Measurements from ENCODE around the gene WAS.

WAS gene

DNA sequence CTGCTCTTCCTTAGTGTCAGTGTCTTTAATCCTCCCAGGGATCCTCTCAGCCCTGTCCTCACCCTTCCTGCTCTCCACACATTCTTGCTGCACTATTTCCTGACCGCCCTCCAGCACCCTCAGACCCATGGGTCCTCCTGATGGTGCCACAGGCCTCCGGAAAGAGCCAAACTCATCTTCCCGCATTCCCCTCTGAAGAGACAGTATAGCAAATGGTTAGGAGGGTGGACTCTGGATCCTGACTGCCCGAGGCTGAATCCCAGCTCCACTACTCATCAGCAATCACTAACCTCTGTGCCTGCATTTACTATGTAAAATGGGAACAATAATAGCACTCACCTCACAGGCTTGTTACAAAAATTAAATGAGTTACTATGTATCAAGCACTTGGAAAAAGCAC lies 19.1 kb downstream of the WAS start:
- TF ChIP-seq GATA2 (IDR thresholded peaks at IDR 0.05; ENCODE audit: low read depth, low read length) (no peak), GATA3 (IDR thresholded peaks at IDR 0.05; ENCODE audit: low read depth, low read length) (no peak)

DNA sequence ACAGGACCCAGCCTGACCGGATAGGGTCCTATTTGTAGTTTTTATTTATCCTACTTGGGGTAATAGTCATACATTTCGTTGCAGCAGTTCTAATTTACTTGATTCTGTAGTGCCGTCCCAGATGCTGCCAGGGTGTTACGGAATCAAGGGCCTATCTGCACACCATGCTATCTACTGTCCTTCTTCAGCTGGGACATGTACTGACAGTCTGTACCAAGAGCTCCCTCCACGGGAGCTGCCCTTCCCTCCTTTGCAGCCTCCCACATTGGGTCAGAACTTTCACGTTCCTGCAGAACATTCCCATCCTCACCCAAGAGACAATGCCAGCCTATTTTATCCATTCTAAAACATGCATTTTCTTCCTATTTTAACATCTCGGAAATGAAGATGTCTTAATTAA lies 19.6 kb downstream of the WAS start:
- TF ChIP-seq GATA2 (IDR thresholded peaks at IDR 0.05; ENCODE audit: low read depth, low read length) (no peak), GATA3 (IDR thresholded peaks at IDR 0.05; ENCODE audit: low read depth, low read length) (no peak)

DNA sequence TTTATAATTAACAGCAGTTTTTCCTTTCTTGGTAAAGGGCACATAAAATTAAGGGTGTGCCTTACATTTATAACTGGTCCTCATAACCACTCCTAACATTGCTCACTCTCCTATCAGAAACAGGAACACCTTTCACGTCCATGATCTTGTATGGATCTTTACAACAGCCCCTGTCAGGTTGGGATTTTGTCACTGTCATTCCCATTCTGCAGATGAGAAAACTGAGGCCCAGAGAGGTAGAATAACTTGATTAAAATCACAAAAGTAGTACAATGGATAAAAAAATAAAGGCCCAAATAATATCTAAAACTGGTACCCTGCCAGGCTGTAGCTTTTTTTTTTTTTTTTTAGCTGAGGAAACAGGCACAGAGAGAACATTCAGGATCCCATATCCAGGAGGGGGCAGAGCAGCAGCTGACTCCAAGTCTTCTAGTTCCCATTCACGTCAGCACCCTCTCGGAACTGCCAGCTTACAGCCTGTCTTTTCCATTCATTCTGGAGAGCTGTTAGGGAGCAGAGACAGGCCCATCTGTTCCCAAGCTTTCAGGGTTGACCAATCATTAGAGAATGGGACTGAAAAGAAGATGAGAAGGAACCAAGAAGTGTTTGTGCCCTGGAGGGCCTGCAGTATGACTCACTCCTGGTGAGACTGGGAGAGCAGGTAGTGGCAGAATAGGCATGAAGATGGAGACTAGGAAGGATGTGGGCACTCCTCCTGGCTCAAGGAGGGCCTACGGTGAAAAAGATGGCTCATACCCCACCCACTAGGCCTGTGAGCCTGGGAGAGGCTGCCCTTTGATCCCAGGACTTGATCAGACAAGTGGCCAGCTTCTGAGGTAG lies 20.3 kb downstream of the WAS start:
- TF ChIP-seq GATA2 (IDR thresholded peaks at IDR 0.05; ENCODE audit: low read depth, low read length) (no peak), GATA3 (IDR thresholded peaks at IDR 0.05; ENCODE audit: low read depth, low read length) (no peak)

DNA sequence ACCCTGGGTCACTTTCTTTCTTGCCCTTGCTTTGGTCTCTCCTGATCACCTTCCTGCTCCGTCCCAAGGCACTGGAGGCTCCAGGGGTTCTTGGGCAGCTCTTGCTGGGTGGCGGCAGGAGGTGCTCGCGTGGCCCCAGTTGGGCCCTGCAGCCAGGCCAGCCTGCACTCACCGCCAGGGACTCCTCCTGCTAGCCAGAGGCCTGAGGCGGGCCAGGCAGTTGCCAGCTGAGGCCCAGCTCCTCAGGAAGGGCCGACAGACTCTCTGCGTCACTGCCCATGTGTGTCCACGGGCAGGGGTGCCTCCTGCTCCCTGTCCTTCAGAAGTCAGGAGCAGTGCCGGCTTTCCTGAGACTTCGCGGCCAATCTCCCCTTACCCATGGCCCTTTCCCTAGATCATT lies 22.3 kb downstream of the WAS start:
- TF ChIP-seq GATA3 (IDR thresholded peaks at IDR 0.05; ENCODE audit: low read depth, low read length) (no peak), GATA2 (IDR thresholded peaks at IDR 0.05; ENCODE audit: low read depth, low read length) (no peak)

DNA sequence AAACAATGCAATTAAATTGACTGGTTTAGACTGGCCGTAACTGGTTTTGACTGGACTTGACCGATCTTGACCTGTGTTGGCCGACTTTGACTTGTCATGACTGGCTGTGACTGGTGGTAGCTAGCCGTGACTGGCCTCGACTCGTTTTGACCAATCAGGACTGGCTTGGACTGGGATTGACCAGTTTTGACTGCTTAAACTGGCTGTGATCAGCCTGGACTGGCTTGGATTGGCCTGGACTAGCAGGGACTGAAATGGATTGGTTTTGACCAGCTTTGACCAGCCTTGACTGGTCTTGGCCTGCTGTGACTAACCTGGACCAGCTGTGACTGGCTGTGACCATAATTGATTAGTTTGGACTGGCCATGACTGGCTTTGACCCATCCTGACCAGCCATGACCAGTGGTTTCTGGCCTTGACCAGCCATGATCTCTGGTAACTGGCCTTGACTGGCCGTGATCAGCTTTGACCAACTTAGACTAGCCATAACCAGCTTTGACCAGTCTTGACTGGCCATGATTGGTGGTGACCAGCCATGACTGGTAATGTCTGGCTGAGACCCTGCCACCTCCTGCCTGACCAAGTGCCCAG lies 26.0 kb downstream of the WAS start:
- TF ChIP-seq GATA2 (IDR thresholded peaks at IDR 0.05; ENCODE audit: low read depth, low read length) = no peak
- TF ChIP-seq GATA3 (IDR thresholded peaks at IDR 0.05; ENCODE audit: low read depth, low read length) = no peak

DNA sequence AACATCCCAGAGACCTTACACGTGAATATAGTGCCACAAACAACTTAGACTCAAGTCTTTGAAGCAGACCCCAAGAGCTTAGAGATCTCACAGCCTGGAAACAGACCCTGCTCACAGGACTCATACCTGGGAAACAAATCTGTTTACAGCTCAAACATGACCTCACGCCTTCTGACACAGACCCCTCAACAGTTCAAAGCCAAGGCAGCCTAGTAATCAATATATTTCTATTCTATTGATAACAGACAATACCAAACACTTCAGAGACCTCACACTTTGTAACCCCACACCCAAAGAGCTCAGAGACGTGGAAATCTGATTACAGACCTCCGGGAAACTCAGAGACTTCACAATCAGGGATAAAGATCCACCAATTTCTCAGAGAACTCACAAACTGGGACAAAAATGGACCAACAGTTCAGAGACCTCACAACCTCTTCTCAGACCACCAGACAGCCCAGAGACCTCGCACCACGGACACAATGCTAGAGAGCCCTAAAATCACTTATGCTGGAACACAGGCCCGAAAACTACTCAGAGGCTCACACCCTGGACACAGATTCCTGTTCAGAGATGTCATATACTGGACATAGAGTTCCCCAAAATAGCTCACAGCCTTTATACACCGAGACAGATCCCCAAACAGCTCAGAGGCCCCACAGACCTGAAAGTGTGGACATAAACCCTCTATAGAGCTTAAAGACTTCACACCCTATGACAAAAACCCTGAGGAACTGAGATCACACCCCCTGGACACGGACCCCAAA lies 27.7 kb downstream of the WAS start:
- TF ChIP-seq GATA3 (IDR thresholded peaks at IDR 0.05; ENCODE audit: low read depth, low read length) (no peak), GATA2 (IDR thresholded peaks at IDR 0.05; ENCODE audit: low read depth, low read length) (no peak)

DNA sequence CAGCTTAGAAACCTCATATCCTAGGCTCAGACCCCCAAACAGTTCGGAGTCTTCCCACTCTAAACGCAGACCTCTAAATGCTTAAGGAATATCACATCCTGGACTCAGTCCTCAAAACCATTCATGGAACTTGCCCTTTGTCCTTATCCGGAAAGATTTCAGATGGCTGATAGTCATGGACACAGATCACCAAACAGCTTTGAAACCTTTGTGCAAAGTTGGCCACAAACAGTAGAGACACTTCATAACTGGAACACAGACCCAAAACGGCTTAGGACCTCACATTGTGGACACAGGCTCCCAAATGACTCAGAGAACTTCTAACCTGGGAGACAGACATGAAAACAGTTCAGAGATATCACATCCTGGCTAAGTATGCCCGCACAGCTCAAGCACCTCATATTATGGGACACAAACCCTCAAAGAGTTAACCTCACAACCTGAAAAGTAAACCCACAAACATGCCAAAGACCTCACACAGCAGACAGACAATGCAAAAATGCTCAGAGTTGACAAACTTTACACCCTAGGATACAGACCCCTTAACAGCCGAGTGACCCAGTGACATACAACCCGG lies 28.4 kb downstream of the WAS start:
- no peak for TF ChIP-seq GATA2 (IDR thresholded peaks at IDR 0.05; ENCODE audit: low read depth, low read length)
- no peak for TF ChIP-seq GATA3 (IDR thresholded peaks at IDR 0.05; ENCODE audit: low read depth, low read length)

DNA sequence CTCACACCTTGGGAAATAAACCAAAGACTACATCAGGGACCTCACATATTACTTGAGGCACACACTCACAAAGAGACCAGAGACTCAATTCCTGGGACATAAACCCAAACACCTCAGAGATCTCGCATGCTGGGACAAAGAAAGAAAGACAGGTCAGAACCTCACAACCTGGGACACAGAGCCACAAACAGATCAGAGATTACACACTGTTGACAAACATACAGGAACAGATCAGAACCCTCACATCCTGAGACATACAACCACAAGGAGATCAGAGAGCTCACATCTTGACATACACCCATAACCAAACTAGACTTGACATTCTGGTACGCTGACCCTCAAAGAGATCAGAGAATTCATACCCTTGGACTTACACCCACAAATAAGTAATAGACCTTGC lies 30.2 kb downstream of the WAS start:
- TF ChIP-seq GATA2 (IDR thresholded peaks at IDR 0.05; ENCODE audit: low read depth, low read length) (no peak), GATA3 (IDR thresholded peaks at IDR 0.05; ENCODE audit: low read depth, low read length) (no peak)

DNA sequence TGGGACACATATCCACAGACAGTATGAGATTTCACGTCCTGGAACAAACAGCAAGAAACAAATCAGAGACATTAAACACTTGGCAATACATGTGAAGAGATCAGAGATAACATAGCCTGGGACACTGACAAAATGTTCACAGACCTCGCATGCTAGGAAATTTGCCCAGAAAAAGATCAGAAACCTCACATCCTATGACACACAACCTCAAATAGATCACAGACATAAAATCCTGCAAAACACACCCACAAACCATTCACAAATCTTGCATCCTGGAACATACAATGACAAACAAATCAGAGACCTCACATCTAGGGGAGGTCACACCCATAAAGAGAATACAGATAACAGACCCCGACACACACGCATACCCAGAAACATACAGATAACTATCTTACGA lies 31.0 kb downstream of the WAS start:
- peak; percentile 30; the same call in 1 of the 2 replicates for TF ChIP-seq GATA3 (IDR thresholded peaks at IDR 0.05; ENCODE audit: low read depth, low read length)
- TF ChIP-seq GATA2 (IDR thresholded peaks at IDR 0.05; ENCODE audit: low read depth, low read length) = peak; percentile 40; the same call in 1 of the 2 replicates

DNA sequence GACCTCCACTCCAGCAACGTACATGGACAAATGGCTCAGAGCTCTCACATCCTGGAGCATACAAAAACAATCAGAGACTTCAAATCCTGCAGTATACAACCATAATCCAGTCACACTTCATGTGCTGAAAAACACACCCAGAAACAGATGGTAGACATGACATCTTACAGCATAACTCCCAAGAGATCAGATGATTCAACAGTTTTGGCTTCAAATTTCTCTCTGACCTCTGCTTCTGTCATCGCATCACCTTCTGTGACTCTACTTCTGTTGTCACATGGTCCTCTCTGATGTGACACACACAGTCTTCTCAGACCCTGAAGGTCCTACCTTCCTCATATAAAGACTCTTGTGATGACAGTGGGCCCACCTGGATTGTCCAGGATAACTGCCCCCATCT lies 31.5 kb downstream of the WAS start:
- TF ChIP-seq GATA2 (IDR thresholded peaks at IDR 0.05; ENCODE audit: low read depth, low read length) = no peak
- no peak for TF ChIP-seq GATA3 (IDR thresholded peaks at IDR 0.05; ENCODE audit: low read depth, low read length)

DNA sequence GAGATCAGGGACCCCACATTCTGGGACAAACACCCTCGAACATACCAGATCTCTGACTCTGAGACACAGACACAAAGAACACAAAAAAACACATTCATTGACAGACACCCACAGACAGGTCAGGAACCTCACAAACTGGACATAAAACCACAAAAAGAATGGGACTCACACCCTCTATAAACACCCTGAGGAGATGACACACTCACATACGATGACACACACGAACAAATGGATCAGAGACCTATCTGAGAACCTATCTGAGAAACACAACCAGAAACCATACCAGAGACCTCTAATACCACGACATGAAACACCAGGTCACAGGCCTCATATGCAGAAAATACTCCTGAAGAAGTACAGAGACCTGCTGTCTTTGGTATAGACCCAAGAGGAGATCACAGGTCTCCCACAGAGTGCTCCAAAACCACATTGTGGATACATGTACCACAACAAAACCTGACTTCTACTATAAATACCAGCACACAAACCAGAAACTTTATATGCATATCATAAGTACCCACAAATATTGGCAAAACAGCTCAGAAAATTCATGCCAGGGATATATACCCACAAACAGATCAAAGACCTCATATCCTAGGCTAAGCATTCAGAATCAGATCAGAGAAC lies 32.4 kb downstream of the WAS start:
- TF ChIP-seq GATA2 (IDR thresholded peaks at IDR 0.05; ENCODE audit: low read depth, low read length) (no peak), GATA3 (IDR thresholded peaks at IDR 0.05; ENCODE audit: low read depth, low read length) (no peak)

DNA sequence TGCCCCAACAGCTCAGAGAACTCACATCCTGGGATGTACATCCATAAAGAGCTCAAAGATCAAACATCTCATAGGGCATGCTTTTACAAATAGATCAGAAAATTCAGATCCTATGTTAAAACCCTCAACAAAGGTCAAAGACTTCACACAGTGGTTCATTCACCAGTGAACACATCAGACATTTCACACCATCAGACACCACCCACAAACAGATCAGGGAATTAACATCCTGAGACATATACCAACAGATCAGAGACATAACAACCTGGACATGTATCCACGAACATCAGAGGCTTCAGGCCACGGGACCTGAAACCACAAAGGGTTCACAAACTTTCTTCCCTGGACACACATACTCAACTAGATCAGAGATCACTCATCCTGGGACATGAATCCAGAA lies 36.4 kb downstream of the WAS start:
- TF ChIP-seq GATA2 (IDR thresholded peaks at IDR 0.05; ENCODE audit: low read depth, low read length) (no peak), GATA3 (IDR thresholded peaks at IDR 0.05; ENCODE audit: low read depth, low read length) (no peak)

DNA sequence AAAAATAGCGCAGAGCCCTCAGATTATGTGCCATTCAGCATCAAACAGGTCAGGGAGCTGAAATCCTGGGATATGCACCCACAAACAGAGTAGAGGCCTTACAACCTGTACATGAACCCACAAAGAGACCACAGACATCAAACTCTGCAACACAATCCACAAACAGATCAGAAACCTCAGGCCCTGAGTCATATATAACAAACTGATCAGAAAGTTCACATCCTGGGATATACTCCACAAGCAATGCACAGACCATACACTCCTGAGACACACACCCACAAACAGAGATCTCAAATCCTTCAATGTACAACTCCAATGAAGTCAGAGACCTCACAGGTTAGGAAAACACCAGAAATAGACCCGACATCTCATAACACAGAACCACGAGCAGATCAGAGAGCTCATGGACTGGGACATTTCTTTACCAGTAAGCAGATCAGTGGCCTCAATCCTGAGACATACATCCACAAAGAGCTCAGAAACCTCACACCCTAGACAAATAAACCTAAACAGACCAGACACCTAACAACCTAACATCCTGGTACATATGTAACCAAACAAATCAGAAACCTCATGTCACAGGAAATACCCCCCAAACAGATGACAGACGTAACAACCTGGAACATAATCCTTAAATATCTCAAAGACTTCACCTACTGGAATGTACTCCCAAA lies 37.1 kb downstream of the WAS start:
- no peak for TF ChIP-seq GATA3 (IDR thresholded peaks at IDR 0.05; ENCODE audit: low read depth, low read length)
- no peak for TF ChIP-seq GATA2 (IDR thresholded peaks at IDR 0.05; ENCODE audit: low read depth, low read length)

Data from SH-SY5Y (cell line).